Measurements from ENCODE around the gene GIMAP6. TPM values are rescaled to one million over a fixed set of nuclear protein-coding genes. Genes with fewer than 3 reads are reported as not detected.
"Not testable (repeated sequence)": the region's sequence is repeated elsewhere in the genome, so short reads cannot be mapped to it uniquely, and the experiment has no call there.

Gene GIMAP6
- polyA plus RNA-seq, 2 of the 4 experiments (the other 2 are of a cell fraction): not detected

DNA sequence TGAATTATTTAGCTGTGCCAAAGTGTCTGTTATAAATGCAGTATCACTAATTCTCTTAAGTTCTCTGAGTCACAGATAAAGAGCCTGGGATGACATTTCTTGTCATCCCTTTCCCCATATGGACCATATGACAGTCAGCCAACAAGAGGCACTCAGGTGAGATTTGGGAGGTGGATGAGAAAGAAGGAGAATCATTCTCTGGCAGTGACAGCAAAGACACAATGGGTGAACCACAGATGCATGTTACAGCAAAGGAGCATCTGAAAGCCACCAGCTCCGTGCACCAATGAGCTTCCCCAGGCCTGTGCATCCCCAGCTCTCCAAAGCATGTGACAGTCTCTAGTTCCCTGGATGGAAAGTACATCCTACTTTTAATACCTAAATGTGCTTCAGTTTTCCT is 10.8 kb downstream of the GIMAP6 start:
- 5% methylated on average over 1 of the region's 1 CpG for WGBS (ENCODE audit: missing lambda C conversion rate)
- POLR2A ChIA-PET: no interaction called here
- ATAC-seq: no peak
- Histone ChIP-seq H3K4me3 (no peak overlapping the region), H3K9me3 (no peaks in the 10 kb centered on the region), H3K4me1 (no peaks in the 10 kb centered on the region), H3K4me2 (no peak overlapping the region), H3K27ac (no peak overlapping the region)
- TF ChIP-seq CBX8 (IDR thresholded peaks at IDR 0.05): no peak
- no peak for TF ChIP-seq EP300 (IDR thresholded peaks at IDR 0.05)
- TF ChIP-seq NPAS2 (CRISPR knock-in tag; IDR thresholded peaks at IDR 0.05; ENCODE audit: borderline replicate concordance): no peak
- no peak for TF ChIP-seq KDM5A (IDR thresholded peaks at IDR 0.05)
- no peak for TF ChIP-seq ZSCAN20 (CRISPR knock-in tag; IDR thresholded peaks at IDR 0.05)
- TF ChIP-seq TFCP2L1 (CRISPR knock-in tag; IDR thresholded peaks at IDR 0.05): no peak
- TF ChIP-seq POLR2AphosphoS2 (conservative IDR thresholded peaks at IDR 0.05; ENCODE audit: low read length): no peak
- no peak for TF ChIP-seq FOXS1 (CRISPR knock-in tag; IDR thresholded peaks at IDR 0.05)
- no peak for TF ChIP-seq ESRRA (IDR thresholded peaks at IDR 0.05; ENCODE audit: borderline replicate concordance, low read length)
- no peak for TF ChIP-seq MAZ (IDR thresholded peaks at IDR 0.05; ENCODE audit: borderline replicate concordance, low read depth, low read length)
- TF ChIP-seq CHD4 (IDR thresholded peaks at IDR 0.05; ENCODE audit: borderline replicate concordance): no peak
- TF ChIP-seq, protein P1, sequence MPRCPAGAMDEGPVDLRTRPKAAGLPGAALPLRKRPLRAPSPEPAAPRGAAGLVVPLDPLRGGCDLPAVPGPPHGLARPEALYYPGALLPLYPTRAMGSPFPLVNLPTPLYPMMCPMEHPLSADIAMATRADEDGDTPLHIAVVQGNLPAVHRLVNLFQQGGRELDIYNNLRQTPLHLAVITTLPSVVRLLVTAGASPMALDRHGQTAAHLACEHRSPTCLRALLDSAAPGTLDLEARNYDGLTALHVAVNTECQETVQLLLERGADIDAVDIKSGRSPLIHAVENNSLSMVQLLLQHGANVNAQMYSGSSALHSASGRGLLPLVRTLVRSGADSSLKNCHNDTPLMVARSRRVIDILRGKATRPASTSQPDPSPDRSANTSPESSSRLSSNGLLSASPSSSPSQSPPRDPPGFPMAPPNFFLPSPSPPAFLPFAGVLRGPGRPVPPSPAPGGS (IDR thresholded peaks at IDR 0.05): no peak
- TF ChIP-seq, protein P2, sequence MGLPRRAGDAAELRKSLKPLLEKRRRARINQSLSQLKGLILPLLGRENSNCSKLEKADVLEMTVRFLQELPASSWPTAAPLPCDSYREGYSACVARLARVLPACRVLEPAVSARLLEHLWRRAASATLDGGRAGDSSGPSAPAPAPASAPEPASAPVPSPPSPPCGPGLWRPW (IDR thresholded peaks at IDR 0.05): no peak
- TF ChIP-seq MAFK (IDR thresholded peaks at IDR 0.05; ENCODE audit: partially characterized antibody): no peak
- no peak for TF ChIP-seq BHLHE40 (IDR thresholded peaks at IDR 0.05; ENCODE audit: low read depth, low read length)
- no peak for TF ChIP-seq RNF2 (IDR thresholded peaks at IDR 0.05; ENCODE audit: borderline replicate concordance, low read depth)
- CTCF ChIA-PET: no interaction called here
- no peak for DNase-seq (ENCODE audit: low read depth in 1 of 2, low spot score in 1 of 2)
- FAIRE-seq: no peak

DNA sequence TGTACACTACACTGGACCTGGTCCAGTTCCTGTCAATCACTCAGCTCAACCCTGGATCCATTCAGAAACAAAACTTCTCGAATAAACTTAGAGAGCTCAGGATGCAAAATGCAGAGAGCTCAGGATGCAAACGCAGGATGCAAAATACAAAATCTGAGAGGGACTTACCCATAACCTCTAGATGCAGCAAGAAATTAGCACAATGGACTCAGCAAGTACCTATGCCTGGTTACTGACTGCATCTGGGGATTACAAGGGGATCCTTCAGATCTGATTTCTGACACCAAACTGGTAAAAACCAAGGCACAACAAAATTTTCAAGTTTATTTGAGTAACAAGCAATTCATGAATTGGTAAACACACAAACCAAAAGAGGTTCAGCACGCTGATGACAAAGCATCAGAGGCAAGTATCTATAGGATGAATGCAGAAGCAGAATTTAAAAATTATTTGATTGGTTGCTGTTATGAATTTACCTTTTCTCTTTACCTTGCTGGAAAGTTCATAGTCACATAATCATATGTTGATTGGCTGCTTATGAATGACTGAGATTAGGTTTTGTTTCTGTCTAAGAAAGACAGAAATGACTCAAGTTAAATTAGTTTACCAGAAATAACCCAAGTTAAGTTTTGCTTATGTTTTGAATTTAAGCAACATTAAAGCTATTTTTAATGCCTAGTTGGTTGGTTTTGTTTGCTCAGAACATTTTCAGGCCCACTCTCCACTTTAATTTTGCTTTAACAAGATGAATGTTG is 11.4 kb downstream of the GIMAP6 start:
- POLR2A ChIA-PET: no interaction called here
- no peak overlapping the region for H3K4me2 ChIP-seq
- no peaks in the 10 kb centered on the region for H3K9me3 ChIP-seq
- no peaks in the 10 kb centered on the region for H3K4me1 ChIP-seq
- no peak overlapping the region for H3K27ac ChIP-seq
- DNase-seq (ENCODE audit: low read depth in 1 of 2, low spot score in 1 of 2): no peak
- TF ChIP-seq ESRRA (IDR thresholded peaks at IDR 0.05; ENCODE audit: borderline replicate concordance, low read length): no peak
- no peak for TF ChIP-seq CBX8 (IDR thresholded peaks at IDR 0.05)
- 6% methylated on average over 3 of the region's 3 CpGs for WGBS (ENCODE audit: missing lambda C conversion rate)
- FAIRE-seq: no peak
- CTCF ChIA-PET: no interaction called here
- no peak for ATAC-seq
- H3K4me3 ChIP-seq: no peak overlapping the region

DNA sequence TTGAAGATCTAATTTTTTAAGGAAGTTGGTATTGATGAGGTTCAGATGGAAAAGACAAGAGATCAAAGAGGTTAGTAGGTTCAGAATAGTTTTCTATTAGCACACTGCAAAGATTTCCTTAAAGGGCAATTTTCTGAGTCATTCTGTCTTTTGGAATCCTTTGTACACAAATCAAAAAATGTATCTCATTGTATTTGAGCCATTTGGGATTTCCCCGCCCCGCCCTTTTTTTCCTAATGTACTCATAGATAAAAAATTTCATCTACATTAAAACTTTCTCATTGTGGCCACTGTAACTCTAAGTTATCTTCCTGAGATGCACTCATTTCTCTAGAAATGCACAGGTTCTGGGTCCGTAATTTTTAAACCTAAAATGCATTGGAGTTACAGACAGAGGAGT is 12.1 kb downstream of the GIMAP6 start:
- Histone ChIP-seq H3K27ac (no peak overlapping the region), H3K9me3 (no peaks in the 10 kb centered on the region), H3K4me1 (no peaks in the 10 kb centered on the region), H3K4me3 (no peak overlapping the region), H3K4me2 (no peak overlapping the region)
- POLR2A ChIA-PET: no interaction called here
- CTCF ChIA-PET: no interaction called here
- ATAC-seq: no peak
- FAIRE-seq: no peak
- TF ChIP-seq EHMT2 (IDR thresholded peaks at IDR 0.05; ENCODE audit: low read depth) (no peak), CHD2 (IDR thresholded peaks at IDR 0.05; ENCODE audit: low read length, partially characterized antibody) (no peak), RCOR1 (IDR thresholded peaks at IDR 0.05; ENCODE audit: low read depth, low read length) (no peak), MAZ (IDR thresholded peaks at IDR 0.05; ENCODE audit: borderline replicate concordance, low read depth, low read length) (no peak), HDAC2 (IDR thresholded peaks at IDR 0.05) (no peak), CEBPB (IDR thresholded peaks at IDR 0.05) (no peak), ZSCAN20 (CRISPR knock-in tag; IDR thresholded peaks at IDR 0.05) (no peak), NFE2L2 (conservative IDR thresholded peaks at IDR 0.05; ENCODE audit: low read length) (no peak)
- TF ChIP-seq, protein P3, sequence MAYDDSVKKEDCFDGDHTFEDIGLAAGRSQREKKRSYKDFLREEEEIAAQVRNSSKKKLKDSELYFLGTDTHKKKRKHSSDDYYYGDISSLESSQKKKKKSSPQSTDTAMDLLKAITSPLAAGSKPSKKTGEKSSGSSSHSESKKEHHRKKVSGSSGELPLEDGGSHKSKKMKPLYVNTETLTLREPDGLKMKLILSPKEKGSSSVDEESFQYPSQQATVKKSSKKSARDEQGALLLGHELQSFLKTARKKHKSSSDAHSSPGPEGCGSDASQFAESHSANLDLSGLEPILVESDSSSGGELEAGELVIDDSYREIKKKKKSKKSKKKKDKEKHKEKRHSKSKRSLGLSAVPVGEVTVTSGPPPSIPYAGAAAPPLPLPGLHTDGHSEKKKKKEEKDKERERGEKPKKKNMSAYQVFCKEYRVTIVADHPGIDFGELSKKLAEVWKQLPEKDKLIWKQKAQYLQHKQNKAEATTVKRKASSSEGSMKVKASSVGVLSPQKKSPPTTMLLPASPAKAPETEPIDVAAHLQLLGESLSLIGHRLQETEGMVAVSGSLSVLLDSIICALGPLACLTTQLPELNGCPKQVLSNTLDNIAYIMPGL (CRISPR knock-in tag; IDR thresholded peaks at IDR 0.05; ENCODE audit: borderline replicate concordance): no peak
- WGBS (ENCODE audit: missing lambda C conversion rate): under 1% methylated on average over 3 of the region's 3 CpGs
- no peak for DNase-seq (ENCODE audit: low read depth in 1 of 2, low spot score in 1 of 2)

DNA sequence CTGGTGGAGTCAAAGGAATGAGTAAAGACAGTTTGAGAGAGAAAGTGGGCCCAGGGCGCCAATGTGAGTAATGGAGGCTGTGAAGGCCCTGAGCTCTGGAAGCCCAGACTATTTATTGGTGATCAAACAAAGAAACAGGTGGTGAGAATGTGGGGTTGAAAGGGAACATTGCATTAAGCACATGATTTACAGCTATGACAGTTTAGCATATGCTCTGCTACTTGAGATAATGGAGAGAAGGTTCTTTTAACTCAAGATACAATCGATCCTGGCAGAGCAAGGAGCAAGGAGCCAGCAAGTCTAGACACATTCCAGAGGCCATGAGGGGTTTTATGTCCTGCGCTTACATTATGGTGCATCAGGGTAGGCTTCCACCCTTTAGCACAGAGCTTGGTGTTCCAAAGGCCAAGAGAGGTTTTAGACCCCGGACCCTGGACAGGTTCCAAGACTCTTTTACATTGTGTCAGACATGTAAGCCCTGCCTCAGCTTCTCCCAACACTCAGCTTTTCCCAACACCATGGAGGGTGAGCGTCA is 16.9 kb downstream of the GIMAP6 start:
- H3K4me3 ChIP-seq; H3K4me2 ChIP-seq; H3K27ac ChIP-seq; CTCF ChIA-PET; H3K9me3 ChIP-seq; H3K4me1 ChIP-seq; ATAC-seq; POLR2A ChIA-PET; DNase-seq (ENCODE audit: low read depth in 1 of 2, low spot score in 1 of 2); FAIRE-seq: not testable (repeated sequence)
- 1% methylated on average over 4 of the region's 5 CpGs for WGBS (ENCODE audit: missing lambda C conversion rate)

DNA sequence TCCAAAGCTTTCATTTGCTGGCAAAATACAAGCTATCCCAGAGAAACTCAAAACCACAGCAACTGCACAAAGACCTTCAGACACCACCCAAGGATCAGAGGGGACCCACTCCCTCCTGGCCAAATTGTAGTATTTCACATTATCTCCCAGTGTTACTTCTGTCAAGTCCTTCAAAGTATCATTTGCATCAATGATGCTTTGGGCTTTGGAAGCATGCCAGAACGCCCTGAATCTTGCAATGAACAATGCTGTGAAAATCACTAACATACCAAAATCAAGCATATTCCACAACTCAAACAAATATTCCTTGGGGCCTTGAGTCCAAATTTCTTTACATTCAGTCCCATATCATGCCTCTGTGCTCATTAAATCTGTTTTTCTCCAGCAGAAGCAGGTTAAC is 17.8 kb downstream of the GIMAP6 start:
- H3K4me3 ChIP-seq; H3K4me2 ChIP-seq; ATAC-seq; H3K27ac ChIP-seq; H3K4me1 ChIP-seq; POLR2A ChIA-PET; CTCF ChIA-PET; DNase-seq (ENCODE audit: low read depth in 1 of 2, low spot score in 1 of 2); H3K9me3 ChIP-seq; FAIRE-seq: not testable (repeated sequence)
- 0% methylated on average over 1 of the region's 1 CpG for WGBS (ENCODE audit: missing lambda C conversion rate)
